ENCODE results near the gene CDH5. TPM values are rescaled to one million over a fixed set of nuclear protein-coding genes. Genes with fewer than 3 reads are reported as not detected.

CDH5 gene, protein sequence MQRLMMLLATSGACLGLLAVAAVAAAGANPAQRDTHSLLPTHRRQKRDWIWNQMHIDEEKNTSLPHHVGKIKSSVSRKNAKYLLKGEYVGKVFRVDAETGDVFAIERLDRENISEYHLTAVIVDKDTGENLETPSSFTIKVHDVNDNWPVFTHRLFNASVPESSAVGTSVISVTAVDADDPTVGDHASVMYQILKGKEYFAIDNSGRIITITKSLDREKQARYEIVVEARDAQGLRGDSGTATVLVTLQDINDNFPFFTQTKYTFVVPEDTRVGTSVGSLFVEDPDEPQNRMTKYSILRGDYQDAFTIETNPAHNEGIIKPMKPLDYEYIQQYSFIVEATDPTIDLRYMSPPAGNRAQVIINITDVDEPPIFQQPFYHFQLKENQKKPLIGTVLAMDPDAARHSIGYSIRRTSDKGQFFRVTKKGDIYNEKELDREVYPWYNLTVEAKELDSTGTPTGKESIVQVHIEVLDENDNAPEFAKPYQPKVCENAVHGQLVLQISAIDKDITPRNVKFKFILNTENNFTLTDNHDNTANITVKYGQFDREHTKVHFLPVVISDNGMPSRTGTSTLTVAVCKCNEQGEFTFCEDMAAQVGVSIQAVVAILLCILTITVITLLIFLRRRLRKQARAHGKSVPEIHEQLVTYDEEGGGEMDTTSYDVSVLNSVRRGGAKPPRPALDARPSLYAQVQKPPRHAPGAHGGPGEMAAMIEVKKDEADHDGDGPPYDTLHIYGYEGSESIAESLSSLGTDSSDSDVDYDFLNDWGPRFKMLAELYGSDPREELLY
- 3.3 and 23.2 TPM in 2 replicates for total RNA-seq (ENCODE audit: low replicate concordance)

DNA sequence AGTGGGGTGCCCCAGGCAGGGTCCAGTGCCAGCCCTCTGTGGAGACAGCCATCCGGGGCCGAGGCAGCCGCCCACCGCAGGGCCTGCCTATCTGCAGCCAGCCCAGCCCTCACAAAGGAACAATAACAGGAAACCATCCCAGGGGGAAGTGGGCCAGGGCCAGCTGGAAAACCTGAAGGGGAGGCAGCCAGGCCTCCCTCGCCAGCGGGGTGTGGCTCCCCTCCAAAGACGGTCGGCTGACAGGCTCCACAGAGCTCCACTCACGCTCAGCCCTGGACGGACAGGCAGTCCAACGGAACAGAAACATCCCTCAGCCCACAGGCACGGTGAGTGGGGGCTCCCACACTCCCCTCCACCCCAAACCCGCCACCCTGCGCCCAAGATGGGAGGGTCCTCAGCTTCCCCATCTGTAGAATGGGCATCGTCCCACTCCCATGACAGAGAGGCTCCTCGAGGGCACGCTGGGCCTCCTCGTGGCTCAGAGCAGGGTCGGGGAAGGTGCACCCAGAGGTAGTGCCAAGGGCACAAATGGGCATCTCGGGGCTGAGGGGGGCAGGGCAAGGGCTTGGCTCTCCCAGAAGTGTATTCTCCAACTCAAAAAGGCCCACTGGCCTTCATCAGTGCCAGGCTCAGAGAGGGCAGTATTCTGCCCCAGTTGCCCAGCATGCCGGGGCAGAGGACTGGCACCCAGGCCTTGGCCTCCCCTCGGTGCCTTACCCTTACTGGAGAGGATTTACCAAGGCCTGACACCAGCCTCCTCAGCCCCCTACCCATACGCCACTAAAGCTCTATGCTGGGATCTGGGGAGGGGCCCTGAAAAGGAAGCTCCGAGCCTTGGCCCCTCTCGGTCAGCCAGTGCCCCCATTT, at the start of gene CDH5:
TSS of gene CDH5 (plus strand) at position 259 of the 867 bp plus-strand sequence. CDS start 12,647 bp downstream, outside the sequence.

GRCh38 chr16:66427036-66427860, 60.8 kb downstream of the CDH5 start, which contains the start of gene BEAN1:
BEAN1 (plus strand) TSS chr16:66427295; CDS start chr16:66437677, 10,382 bp downstream.

Other genes with a start within 250 kb of the CDH5 start
- gene BEAN1, start 60.6 kb downstream of the CDH5 start, total RNA-seq (ENCODE audit: low replicate concordance) = under 0.01 and 0.35 TPM in 2 replicates
- 35.3 and 74.5 TPM in 2 replicates for gene TK2, start 183.4 kb downstream of the CDH5 start, total RNA-seq (ENCODE audit: low replicate concordance)
- gene CKLF, start 185.9 kb downstream of the CDH5 start, total RNA-seq (ENCODE audit: low replicate concordance) = 49.5 and 58.2 TPM in 2 replicates
- gene CMTM1, start 199.7 kb downstream of the CDH5 start, total RNA-seq (ENCODE audit: low replicate concordance) = 1.9 and 2.1 TPM in 2 replicates
- not detected in 2 replicates for gene CMTM2, start 212.8 kb downstream of the CDH5 start, total RNA-seq (ENCODE audit: low replicate concordance)
- gene CMTM3, start 238.0 kb downstream of the CDH5 start, total RNA-seq (ENCODE audit: low replicate concordance) = 9.1 and 13.5 TPM in 2 replicates

Measured in smooth muscle cell of the coronary artery (primary cell).